Mammary epithelial cell (primary cell): Measurements from ENCODE around the gene CDX2.
"Not testable (repeated sequence)": the region's sequence is repeated elsewhere in the genome, so short reads cannot be mapped to it uniquely, and the experiment has no call there.

Experiments
- EZH2 ChIP-seq: IDR thresholded peaks from 2 replicates; pipeline ENCODE4 v1.6.1; 2012; ENCODE audit warnings: low read length, inconsistent platforms, borderline replicate concordance
- TF ChIP-seq, protein P1 (sequence below), 2 donors: IDR thresholded peaks in 1 of 2; conservative IDR thresholded peaks in 1 of 2; 2 replicates each; pipeline ENCODE4 v1.5.1; 2011 to 2012; ENCODE audit warnings: inconsistent platforms in 2 of 2, low read length in 2 of 2, mild to moderate bottlenecking in 2 of 2, control low read depth in 1 of 2, low read depth in 1 of 2; ENCODE audit not compliant: insufficient read depth in 1 of 2; ENCODE audit errors: extremely low read depth in 1 of 2

DNA sequence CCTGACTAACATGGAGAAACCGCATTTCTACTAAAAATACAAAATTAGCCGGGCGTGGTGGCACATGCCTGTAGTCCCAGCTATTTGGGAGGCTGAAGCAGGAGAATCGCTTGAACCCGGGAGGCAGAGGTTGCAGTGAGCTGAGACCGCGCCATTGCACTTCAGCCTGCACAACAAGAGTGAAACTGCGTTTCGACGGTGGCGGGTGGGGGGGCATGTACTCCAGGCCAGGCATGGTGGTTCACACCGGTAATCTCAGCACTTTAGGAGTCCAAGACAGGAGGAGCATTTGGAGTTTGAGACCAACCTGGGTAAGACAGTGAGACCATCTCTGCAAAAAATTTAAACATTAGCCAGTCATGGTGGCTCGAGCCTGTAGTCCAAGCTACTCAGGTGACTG, 4.9 kb downstream of the CDX2 start:
- TF ChIP-seq, protein P1, sequence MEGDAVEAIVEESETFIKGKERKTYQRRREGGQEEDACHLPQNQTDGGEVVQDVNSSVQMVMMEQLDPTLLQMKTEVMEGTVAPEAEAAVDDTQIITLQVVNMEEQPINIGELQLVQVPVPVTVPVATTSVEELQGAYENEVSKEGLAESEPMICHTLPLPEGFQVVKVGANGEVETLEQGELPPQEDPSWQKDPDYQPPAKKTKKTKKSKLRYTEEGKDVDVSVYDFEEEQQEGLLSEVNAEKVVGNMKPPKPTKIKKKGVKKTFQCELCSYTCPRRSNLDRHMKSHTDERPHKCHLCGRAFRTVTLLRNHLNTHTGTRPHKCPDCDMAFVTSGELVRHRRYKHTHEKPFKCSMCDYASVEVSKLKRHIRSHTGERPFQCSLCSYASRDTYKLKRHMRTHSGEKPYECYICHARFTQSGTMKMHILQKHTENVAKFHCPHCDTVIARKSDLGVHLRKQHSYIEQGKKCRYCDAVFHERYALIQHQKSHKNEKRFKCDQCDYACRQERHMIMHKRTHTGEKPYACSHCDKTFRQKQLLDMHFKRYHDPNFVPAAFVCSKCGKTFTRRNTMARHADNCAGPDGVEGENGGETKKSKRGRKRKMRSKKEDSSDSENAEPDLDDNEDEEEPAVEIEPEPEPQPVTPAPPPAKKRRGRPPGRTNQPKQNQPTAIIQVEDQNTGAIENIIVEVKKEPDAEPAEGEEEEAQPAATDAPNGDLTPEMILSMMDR (conservative IDR thresholded peaks at IDR 0.05 in 1 of 2, IDR thresholded peaks at IDR 0.05 in 1 of 2; ENCODE audit: extremely low read depth in 1 of 2, insufficient read depth in 1 of 2, low read depth in 1 of 2, low read length in 2 of 2): not testable (repeated sequence)
- not testable (repeated sequence) for TF ChIP-seq EZH2
